Head of caudate nucleus (tissue), 42 donors: ENCODE data around the gene PPP1R13B.
"Not testable (repeated sequence)": the region's sequence is repeated elsewhere in the genome, so short reads cannot be mapped to it uniquely, and the experiment has no call there.

Experiments
- DNase-seq, 42 donors: peaks; one replicate each; pipeline versions ENCODE4 v3.0.0 to v3.0.0-alpha.2; 2020 to 2021; ENCODE audit warnings: mixed read lengths in 7 of 42
- intact Hi-C: fragments of 100-400 bp; cut with DNase I; formaldehyde crosslinking; loops from one replicate; pipeline ENCODE4 v1.15.0; 2022

The PPP1R13B gene

GRCh38 chr14:103845327-103845726, 2.0 kb downstream of the PPP1R13B start:
- no peak for DNase-seq
- intact Hi-C loops: loop anchor here (5.0 kb wide), 1 partner anchor 72 kb away; no protein-coding TSS in a partner anchor

DNA sequence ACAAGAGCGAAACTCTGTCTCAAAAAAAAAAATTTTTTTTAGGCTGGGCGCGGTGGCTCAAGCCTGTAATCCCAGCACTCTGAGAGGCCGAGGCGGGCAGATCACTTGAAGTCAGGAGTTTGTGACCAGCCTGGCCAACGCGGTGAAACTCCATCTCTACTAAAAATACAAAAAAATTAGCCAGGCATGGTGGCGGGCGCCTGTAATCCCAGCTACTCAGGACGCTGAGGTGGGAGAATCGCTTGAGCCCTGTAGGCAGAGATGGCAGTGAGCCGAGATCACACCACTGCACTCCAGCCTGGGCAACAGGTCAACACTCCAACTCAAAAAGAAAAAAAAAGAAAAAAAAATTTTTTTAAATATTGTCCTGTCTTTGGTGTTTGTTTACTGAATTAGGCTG, 6.1 kb downstream of the PPP1R13B start:
- intact Hi-C loops, DNase-seq: not testable (repeated sequence)

- no peak for DNase-seq
- intact Hi-C loops: no loop called here
These were observed 7.4 kb downstream of the PPP1R13B start for GRCh38 chr14:103840014-103840413.

DNA sequence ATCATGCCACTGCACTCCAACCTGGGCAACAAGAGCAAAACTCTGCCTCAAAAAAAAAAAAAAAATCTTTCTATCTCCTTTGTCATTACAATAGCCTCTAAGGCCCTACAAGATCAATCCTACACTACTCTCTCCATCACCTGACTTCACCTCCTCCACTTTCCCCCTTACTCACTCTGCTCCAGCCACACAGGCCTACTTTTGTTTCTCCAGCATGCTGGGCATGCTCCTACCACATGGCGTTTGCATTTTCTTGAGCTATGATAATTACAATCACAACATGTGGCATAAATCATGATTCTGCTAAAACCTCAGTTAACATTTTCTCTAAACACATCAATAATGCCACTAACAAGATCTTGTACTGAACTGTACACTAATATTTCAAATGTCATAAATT, 7.8 kb downstream of the PPP1R13B start:
- DNase-seq: no peak
- intact Hi-C loops: no loop called here

GRCh38 chr14:103838117-103838516, 9.3 kb downstream of the PPP1R13B start:
- no peak for DNase-seq
- intact Hi-C loops: no loop called here

DNA sequence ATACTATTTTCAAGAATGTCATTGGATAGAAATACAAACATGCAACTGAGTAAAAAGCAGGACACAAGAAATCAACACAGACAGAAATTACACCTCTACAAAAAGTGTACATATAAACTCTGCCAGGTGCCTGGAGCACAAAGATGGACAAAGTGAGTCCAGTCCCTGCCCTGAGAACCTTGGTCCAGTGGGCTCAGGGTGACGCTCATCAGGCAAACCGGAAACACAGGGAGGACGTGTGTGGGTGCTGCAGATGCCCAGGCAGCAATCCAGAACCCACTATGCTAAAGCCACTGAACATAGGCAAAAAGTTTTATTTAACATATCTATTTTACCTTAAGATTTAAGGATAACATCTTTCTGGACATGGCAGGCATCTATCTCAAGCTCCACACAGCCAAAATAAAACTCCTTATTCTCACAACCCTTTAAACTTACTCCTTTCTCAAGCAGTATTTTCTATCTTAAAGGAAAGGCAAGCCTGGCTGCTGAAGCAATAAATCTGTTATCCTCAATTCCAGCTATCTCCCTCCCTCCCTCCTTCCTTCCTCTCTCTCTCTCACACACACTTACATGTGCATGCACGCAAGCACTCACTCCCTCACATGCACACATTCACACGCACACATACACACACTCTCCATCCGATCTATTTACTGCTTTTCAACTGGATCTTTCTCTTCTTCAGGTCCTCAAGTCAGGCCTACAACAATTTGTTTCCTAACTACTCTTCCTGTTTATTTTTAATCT, 10.2 kb downstream of the PPP1R13B start:
- no peak for DNase-seq
- intact Hi-C loops: no loop called here

DNA sequence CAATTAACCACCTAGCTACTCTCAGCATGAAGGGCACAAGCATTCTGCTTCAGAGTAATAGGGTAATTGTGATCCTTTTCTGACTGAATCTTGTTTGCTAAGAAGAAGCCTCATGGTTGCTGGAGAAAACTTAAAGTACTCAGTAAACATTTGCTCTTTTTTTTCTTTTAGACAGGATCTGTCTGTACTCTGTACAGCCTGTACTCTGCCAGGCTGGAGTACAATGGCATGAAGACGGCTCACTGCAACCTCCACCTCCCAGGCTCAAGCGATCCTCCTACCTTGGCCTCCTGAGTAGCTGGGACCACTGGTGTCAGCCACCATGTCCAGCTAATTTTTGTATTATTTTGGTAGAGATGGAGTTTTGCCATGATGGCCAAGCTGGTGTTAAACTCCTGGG, 12.4 kb downstream of the PPP1R13B start:
- DNase-seq: no peak
- intact Hi-C loops: no loop called here

DNA sequence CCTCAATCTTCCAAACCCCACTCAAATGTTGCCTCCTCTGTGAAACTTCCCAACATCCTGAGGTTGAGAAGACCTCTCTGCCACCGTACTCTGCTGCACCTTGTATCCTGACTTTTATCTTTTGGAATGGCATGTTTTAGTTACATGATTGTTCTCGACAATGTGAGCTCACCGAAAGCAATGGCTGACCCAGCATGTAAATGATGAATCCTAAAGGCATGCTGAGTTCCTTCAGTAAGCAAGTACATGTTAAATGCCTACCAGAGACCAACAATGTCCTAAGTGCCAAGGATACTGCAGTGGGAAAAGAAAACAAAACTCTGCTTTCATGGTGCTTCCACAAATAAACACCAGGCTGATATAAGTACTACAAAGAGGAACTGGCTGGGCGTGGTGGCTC, 13.7 kb downstream of the PPP1R13B start:
- DNase-seq: no peak
- intact Hi-C loops: no loop called here

- intact Hi-C loops: no loop called here
- no peak for DNase-seq
These were observed 15.3 kb downstream of the PPP1R13B start for GRCh38 chr14:103832046-103832445.

- DNase-seq: no peak
- intact Hi-C loops: no loop called here
These were observed 16.7 kb downstream of the PPP1R13B start for GRCh38 chr14:103830511-103831270.

GRCh38 chr14:103828315-103828967, 18.9 kb downstream of the PPP1R13B start:
- intact Hi-C loops: no loop called here
- no peak for DNase-seq

GRCh38 chr14:103825101-103825500, 22.3 kb downstream of the PPP1R13B start:
- DNase-seq: no peak
- intact Hi-C loops: no loop called here

DNA sequence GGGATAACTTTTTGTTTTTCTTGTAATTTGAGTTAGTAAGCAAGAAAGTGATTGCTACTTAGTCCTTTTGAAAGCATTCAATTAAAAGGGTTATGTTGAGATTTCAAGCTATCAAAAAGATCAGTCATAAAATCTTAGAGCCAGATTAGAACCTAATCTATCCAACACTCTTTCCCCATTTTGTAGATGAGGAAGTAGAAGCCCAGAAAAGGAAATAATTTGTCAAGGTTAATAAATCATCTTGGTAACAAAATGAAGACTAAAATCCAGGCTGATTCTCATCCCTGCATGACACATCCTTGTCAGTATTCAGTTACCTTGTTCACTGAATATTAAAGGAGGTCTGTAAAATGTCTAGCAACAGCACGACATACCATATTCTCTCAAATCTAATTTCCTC, 26.5 kb downstream of the PPP1R13B start:
- DNase-seq: no peak
- intact Hi-C loops: no loop called here

- no peak for DNase-seq
- intact Hi-C loops: no loop called here
These were observed 27.0 kb downstream of the PPP1R13B start for GRCh38 chr14:103820382-103820781.

DNA sequence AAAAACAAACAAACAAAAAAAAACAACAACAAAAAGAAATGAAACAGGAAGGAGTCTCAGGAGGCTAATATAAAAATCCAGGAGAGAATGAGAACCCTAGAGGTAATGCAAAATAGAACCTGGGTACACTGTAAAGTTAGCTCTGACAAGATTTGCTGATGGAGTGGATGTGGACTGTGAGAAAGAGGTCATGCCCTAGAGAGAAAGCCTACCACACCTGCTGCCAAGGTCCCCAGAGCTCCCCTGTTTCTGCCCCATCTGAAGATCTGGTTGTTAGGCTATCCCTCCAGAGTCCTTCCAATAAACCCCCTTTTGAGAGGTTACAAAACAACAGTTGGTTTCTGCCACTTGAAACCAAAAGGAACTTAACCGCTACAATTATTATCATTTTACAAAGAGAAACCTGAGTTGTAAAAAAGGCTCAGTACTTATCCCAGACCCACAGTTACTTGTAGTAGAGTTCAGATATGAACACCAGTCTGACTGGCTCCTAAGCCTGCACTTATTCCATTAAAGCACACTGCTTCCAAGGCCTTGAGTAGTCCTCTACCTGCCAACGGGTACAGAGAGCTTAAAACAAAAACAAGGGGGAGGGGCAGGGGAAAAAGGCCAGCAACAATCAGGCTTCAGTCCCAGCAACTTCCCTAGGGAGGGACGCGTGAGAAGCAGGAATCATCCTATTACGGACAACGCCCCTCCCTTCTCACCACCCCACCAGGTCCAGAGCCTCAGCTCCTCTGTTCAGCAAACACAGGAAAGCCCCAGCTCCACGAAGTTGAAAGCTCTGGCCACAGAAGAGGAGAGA, 27.7 kb downstream of the PPP1R13B start:
- DNase-seq: peak in 1 of 42 donors; percentile 10
- intact Hi-C loops: no loop called here

- intact Hi-C loops: no loop called here
- DNase-seq: no peak
These were observed 28.5 kb downstream of the PPP1R13B start for GRCh38 chr14:103818870-103819269.

GRCh38 chr14:103818422-103818821, 29.0 kb downstream of the PPP1R13B start:
- intact Hi-C loops: no loop called here
- DNase-seq: no peak

GRCh38 chr14:103817595-103817994, 29.8 kb downstream of the PPP1R13B start:
- intact Hi-C loops: no loop called here
- DNase-seq: no peak

- DNase-seq: no peak
- intact Hi-C loops: no loop called here
These were observed 30.4 kb downstream of the PPP1R13B start for GRCh38 chr14:103816991-103817390.
